Measurements from ENCODE around the gene SEPTIN6.

SEPTIN6 gene

GRCh38 chrX:119692191-119693039 lies 553 bp downstream of the SEPTIN6 start:
- Histone ChIP-seq H3K27ac (ENCODE audit: low read length) (peak overlapping the region; percentile 84), H2AFZ (ENCODE audit: low read depth, low read length) (no peak overlapping the region), H3K27me3 (ENCODE audit: low read depth, low read length) (peaks cover 2% of the 10 kb centered on the region; the same call in 1 of the 2 replicates), H3K4me3 (ENCODE audit: low read length) (peak overlapping the region; percentile 99), H3K4me1 (ENCODE audit: low read length) (peaks cover 68% of the 10 kb centered on the region), H3K79me2 (ENCODE audit: low read length) (peaks cover 56% of the 10 kb centered on the region), H3K9ac (ENCODE audit: low read length) (peak overlapping the region; percentile 87), H3K4me2 (ENCODE audit: low read length) (peak overlapping the region; percentile 97), H4K20me1 (ENCODE audit: insufficient read depth, low read length) (peaks cover 33% of the 10 kb centered on the region), H3K36me3 (replicated peaks; ENCODE audit: low read depth, low read length) (peaks cover 25% of the 10 kb centered on the region), H3K9me3 (ENCODE audit: insufficient read depth, low read length) (no peaks in the 10 kb centered on the region)
- TF ChIP-seq CTCF (IDR thresholded peaks at IDR 0.05; ENCODE audit: low read depth, low read length) (no peak), EZH2phosphoT487 (IDR thresholded peaks at IDR 0.05; ENCODE audit: low read depth) (no peak)

DNA sequence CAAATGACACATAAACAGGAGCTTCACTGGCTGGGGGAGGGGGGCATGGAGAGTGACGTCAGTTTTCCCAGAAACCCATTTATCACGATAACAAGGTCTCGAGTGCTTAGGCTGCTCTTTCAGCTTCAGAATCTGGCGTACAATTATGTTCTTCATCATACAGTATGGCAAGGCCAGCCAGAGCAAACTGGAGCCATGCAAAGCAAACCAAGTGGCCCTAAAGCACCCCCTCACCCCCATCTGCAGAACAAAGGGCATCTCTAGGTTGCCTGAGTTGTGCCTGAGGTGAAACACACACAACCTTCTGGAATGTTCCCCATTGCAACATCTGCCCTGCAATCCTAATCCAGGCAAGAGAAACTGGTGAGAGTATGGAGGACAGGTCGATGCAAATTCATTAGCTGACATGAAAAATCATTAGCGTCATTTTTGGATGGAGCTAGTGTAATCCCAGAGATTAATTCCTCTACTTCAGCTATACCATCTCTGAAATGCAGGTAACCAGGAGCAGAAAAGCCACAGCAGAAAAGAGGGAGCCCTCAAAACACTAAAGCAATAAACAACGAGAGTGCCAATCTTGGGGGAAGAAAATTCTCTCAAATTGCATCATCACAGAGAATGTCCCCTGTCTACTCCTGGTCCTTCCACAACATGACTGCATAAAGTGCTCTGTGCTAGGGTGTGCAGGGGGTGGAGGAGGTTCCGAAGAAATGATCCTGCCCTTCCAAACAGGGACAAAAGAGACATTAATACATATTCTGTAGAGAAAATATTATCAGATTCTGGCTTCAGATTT lies 1.8 kb downstream of the SEPTIN6 start:
- Histone ChIP-seq H3K79me2 (ENCODE audit: low read length) (peaks cover 69% of the 10 kb centered on the region), H3K9me3 (ENCODE audit: insufficient read depth, low read length) (no peaks in the 10 kb centered on the region), H3K9ac (ENCODE audit: low read length) (peak overlapping the region; percentile 87), H3K27ac (ENCODE audit: low read length) (peak overlapping the region; percentile 84), H3K36me3 (replicated peaks; ENCODE audit: low read depth, low read length) (peaks cover 27% of the 10 kb centered on the region), H4K20me1 (ENCODE audit: insufficient read depth, low read length) (peaks cover 33% of the 10 kb centered on the region), H3K4me3 (ENCODE audit: low read length) (peak overlapping the region; percentile 99), H3K4me2 (ENCODE audit: low read length) (peak overlapping the region; percentile 97), H3K27me3 (ENCODE audit: low read depth, low read length) (peaks cover 2% of the 10 kb centered on the region; the same call in 1 of the 2 replicates), H2AFZ (ENCODE audit: low read depth, low read length) (no peak overlapping the region), H3K4me1 (ENCODE audit: low read length) (peaks cover 68% of the 10 kb centered on the region)
- TF ChIP-seq CTCF (IDR thresholded peaks at IDR 0.05; ENCODE audit: low read depth, low read length) (no peak), EZH2phosphoT487 (IDR thresholded peaks at IDR 0.05; ENCODE audit: low read depth) (no peak)

DNA sequence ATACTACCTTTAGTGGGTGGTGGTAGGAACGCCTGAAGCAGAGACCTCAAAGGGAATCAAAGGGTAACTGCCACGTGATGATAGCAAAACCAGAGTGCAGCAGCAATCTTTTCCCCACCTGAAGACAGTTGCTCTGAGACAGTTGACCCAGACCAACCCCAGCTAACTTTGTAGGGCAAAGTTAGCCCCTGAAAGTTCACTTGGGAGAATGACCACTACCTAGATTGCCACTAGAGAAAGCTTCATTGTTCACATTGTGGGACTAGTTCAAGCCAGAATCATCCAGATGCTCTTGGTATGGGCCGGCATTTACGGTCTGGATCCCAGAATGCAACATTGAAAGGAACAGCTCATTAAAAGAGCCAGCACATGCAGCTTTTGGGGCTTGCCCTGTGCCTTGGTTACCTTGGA lies 4.1 kb downstream of the SEPTIN6 start:
- TF ChIP-seq CTCF (IDR thresholded peaks at IDR 0.05; ENCODE audit: low read depth, low read length) = no peak
- TF ChIP-seq EZH2phosphoT487 (IDR thresholded peaks at IDR 0.05; ENCODE audit: low read depth) = no peak
- Histone ChIP-seq H2AFZ (ENCODE audit: low read depth, low read length) (no peak overlapping the region), H3K4me2 (ENCODE audit: low read length) (peak overlapping the region; percentile 27), H3K4me1 (ENCODE audit: low read length) (peaks cover 66% of the 10 kb centered on the region), H3K36me3 (replicated peaks; ENCODE audit: low read depth, low read length) (peaks cover 29% of the 10 kb centered on the region), H3K9me3 (ENCODE audit: insufficient read depth, low read length) (no peaks in the 10 kb centered on the region), H3K4me3 (ENCODE audit: low read length) (peak overlapping the region; percentile 12; the same call in 1 of the 2 replicates), H3K9ac (ENCODE audit: low read length) (no peak overlapping the region), H4K20me1 (ENCODE audit: insufficient read depth, low read length) (peaks cover 33% of the 10 kb centered on the region), H3K27ac (ENCODE audit: low read length) (peak overlapping the region; percentile 62), H3K27me3 (ENCODE audit: low read depth, low read length) (no peaks in the 10 kb centered on the region), H3K79me2 (ENCODE audit: low read length) (peaks cover 91% of the 10 kb centered on the region)

Measured in OCI-LY3 (cell line).